PFSK-1 (cell line): ENCODE data around the gene PRPF8.

Source experiments
- FOXP2 ChIP-seq: optimal IDR thresholded peaks from 2 replicates; pipeline ENCODE3; 2011; ENCODE audit warnings: borderline replicate concordance, control low read depth, inconsistent platforms; ENCODE audit not compliant: insufficient read depth; ENCODE audit errors: extremely low read length, extremely low read depth
- POLR2AphosphoS5 ChIP-seq: IDR thresholded peaks from 2 replicates; pipeline ENCODE4 v1.6.1; 2012; ENCODE audit warnings: low read depth, mild to moderate bottlenecking, control low read depth, low read length, moderate library complexity
- SIN3A ChIP-seq: IDR thresholded peaks from 2 replicates; pipeline ENCODE4 v1.6.1; 2012; ENCODE audit warnings: mild to moderate bottlenecking, low read length, moderate library complexity, borderline replicate concordance; ENCODE audit not compliant: insufficient read depth
- TAF1 ChIP-seq: IDR thresholded peaks from 2 replicates; pipeline ENCODE4 v1.6.1; 2012; ENCODE audit warnings: low read length, control low read depth, borderline replicate concordance; ENCODE audit not compliant: insufficient read depth
- TF ChIP-seq, protein P1 (sequence below), 2 experiments: IDR thresholded peaks; 2 replicates each; pipeline versions ENCODE4 v1.6.1 to v1.8.0; 2011 to 2012; ENCODE audit warnings: low read depth in 2 of 2, low read length in 2 of 2, control low read depth in 1 of 2, inconsistent platforms in 1 of 2, mild to moderate bottlenecking in 1 of 2, moderate library complexity in 1 of 2; ENCODE audit not compliant: insufficient read depth in 1 of 2

PRPF8 gene

DNA sequence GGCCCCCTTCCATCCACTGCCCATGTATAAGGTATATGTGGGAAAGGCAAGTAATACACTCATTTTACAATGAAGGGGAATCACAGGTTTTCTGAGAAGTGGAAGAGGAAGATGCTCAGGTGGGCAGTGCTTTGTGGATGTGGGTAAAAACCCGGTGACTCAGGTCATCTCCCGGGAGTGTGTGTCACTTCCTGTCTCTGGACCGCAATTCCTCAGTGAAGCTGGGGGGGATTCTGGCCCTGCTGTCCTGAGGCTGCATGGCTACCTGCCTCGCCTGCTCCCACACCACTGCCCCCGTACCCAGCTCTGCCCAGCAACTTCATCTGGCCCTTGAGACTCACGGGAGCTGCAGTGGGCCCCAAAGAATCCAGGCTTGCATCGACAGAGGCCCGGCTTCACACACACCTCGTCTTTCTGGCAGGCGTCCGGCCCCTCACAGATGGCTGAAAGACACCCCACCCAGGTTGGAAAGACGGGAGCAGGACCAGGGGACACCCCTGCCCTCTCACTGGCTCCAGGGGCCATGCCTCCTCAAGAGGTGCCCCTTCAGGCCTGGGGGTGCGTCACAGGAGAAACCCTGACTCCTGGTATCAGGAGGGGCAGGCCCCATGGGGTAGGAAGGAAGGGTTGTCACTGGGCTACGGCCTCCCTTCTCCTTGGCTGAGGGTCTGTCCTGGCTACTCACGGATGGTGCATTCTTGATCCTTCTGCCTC is 40.0 kb downstream of the PRPF8 start:
- TF ChIP-seq TAF1 (no peak), FOXP2 (no peak), POLR2AphosphoS5 (no peak), SIN3A (no peak)
- TF ChIP-seq, protein P1, sequence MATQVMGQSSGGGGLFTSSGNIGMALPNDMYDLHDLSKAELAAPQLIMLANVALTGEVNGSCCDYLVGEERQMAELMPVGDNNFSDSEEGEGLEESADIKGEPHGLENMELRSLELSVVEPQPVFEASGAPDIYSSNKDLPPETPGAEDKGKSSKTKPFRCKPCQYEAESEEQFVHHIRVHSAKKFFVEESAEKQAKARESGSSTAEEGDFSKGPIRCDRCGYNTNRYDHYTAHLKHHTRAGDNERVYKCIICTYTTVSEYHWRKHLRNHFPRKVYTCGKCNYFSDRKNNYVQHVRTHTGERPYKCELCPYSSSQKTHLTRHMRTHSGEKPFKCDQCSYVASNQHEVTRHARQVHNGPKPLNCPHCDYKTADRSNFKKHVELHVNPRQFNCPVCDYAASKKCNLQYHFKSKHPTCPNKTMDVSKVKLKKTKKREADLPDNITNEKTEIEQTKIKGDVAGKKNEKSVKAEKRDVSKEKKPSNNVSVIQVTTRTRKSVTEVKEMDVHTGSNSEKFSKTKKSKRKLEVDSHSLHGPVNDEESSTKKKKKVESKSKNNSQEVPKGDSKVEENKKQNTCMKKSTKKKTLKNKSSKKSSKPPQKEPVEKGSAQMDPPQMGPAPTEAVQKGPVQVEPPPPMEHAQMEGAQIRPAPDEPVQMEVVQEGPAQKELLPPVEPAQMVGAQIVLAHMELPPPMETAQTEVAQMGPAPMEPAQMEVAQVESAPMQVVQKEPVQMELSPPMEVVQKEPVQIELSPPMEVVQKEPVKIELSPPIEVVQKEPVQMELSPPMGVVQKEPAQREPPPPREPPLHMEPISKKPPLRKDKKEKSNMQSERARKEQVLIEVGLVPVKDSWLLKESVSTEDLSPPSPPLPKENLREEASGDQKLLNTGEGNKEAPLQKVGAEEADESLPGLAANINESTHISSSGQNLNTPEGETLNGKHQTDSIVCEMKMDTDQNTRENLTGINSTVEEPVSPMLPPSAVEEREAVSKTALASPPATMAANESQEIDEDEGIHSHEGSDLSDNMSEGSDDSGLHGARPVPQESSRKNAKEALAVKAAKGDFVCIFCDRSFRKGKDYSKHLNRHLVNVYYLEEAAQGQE (IDR thresholded peaks at IDR 0.05; ENCODE audit: insufficient read depth in 1 of 2, low read depth in 2 of 2, low read length in 2 of 2) = no peak

DNA sequence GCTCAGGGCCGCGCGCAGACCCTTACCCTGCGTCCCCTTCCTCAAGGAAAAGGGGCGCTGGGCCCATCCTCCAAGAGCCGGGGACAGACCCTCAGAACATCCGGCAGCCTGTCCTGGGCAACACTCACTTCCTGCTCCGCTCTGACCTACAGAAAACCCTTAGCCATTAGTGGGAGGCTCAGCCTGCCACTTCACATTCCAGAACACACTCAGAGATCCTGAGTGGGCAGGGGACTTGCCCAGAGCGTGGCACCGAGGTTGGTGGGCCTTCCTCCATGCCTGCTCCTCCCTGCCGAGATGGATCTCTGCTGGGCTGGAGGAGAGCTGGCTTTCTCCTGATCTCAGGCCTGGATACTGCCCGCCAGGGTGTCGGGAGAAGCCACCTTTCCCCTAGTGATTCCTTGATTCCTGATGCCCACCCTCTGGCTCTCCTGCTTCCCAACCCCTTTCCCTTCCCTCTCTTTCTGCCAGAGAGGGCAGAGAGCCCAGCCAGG is 40.6 kb downstream of the PRPF8 start:
- TF ChIP-seq TAF1 = no peak
- TF ChIP-seq SIN3A = no peak
- no peak for TF ChIP-seq FOXP2
- no peak for TF ChIP-seq POLR2AphosphoS5
- TF ChIP-seq, protein P1 (IDR thresholded peaks at IDR 0.05; ENCODE audit: insufficient read depth in 1 of 2, low read depth in 2 of 2, low read length in 2 of 2) = no peak

DNA sequence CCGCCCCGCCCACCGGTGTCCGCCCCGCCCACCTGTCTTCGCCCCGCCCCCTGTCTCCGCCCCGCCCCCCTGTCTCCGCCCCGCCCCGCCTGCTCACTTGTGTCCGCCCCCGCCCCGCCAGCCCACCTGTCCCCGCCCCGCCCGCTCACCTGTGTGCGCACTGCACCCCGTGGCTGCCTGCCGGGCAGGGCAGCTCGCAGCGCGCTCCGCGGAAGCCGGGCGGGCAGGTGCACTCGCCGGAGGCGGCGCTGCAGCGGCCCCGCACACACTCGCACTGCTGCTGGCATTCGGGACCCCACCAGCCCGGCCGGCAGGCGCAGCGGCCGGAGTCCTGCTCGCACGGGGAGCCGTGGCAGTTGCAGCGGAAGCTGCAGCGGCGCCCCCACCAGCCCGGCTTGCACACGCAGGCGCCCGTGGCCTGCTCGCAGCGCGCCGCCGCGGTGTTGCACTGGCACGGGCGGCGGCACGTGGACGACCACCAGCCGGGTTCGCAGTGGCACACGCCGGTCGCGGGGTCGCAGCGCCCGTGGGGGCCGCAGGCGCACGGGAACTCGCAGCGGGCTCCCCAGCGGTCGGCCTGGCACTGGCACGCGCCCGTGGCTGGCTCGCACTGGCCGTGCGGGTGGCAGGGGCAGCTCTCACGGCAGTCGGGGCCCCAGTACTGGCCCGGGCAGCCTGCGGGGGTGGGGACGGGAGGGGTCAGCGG is 41.2 kb downstream of the PRPF8 start:
- TF ChIP-seq POLR2AphosphoS5 (no peak; the same call in 1 of the 2 replicates), TAF1 (no peak), SIN3A (no peak)

DNA sequence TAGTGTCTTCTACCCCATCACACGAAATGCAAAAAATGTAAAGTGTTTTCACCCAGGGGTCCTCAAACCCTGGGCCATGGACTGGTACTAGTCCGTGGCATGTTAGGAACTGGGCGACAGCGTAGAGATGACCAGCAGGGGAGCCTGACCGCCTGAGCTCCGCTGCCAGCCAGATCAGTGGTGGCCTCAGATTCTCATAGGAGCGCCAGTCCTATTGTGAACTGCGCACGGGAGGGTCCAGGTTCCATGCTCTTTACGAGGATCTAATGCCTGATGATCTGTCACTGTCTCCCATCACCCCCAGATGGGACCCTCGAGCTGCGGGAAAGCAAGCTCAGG is 43.6 kb downstream of the PRPF8 start:
- TF ChIP-seq FOXP2 (no peak), SIN3A (no peak), POLR2AphosphoS5 (no peak), TAF1 (no peak)
- TF ChIP-seq, protein P1 (IDR thresholded peaks at IDR 0.05; ENCODE audit: insufficient read depth in 1 of 2, low read depth in 2 of 2, low read length in 2 of 2) = no peak

DNA sequence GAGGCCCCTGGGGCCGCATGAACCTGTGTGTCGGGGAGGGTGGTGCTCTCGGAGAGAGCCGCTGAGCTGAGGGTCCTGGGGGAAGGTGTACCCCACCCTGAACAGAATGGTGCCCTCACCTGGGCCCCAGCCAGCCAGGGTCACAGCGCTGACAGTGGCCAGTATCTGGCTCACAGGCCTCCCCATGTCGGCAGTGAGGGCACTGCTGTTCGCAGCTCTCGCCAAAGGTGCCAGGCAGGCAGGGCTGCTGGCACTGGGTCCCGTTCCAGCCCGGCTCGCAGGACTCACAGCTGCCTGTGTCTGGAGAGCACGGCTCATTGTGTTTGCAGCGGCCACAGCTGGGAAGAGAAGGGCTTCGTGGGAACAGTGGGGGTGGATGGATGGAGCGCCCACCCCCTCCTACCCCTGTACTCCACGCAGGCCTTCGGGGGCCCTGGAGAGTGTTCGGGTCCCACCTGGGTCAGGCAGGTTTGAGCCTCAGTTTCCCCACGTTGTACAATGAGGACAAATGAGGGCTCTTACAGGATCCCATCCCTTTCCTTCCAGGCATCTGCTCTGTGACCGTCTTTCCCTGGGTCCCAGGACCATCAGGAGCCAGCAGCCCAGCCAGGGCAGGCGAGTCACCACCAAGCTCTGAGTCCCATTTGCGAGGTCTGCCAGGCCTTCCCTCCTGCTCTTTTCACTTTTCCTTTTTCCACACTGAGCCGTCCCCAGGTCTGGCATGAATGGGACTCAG is 44.2 kb downstream of the PRPF8 start:
- TF ChIP-seq, protein P1 (IDR thresholded peaks at IDR 0.05; ENCODE audit: insufficient read depth in 1 of 2, low read depth in 2 of 2, low read length in 2 of 2) = no peak
- no peak for TF ChIP-seq POLR2AphosphoS5
- TF ChIP-seq TAF1 = no peak
- no peak for TF ChIP-seq SIN3A
- TF ChIP-seq FOXP2 = no peak
